Activated CD8-positive, alpha-beta memory T cell treated with anti-CD3 and anti-CD28 coated beads, Interleukin-2, amount 50 U/mL, for 4 hours (primary cell): Measurements from ENCODE around the gene MAPK4.

Source experiments
- DNase-seq: peaks from one replicate; pipeline ENCODE4 v3.0.0-alpha.2; 2020

Gene MAPK4

GRCh38 chr18:50654658-50655550 is 95.0 kb downstream of the MAPK4 start:
- DNase-seq = no peak

- DNase-seq = no peak
These were observed 96.5 kb downstream of the MAPK4 start for GRCh38 chr18:50656396-50656795.

GRCh38 chr18:50656841-50657470 is 97.1 kb downstream of the MAPK4 start:
- DNase-seq = no peak

- DNase-seq = no peak
These were observed 98.7 kb downstream of the MAPK4 start for GRCh38 chr18:50658601-50659000.

- DNase-seq = no peak
These were observed 99.5 kb downstream of the MAPK4 start for GRCh38 chr18:50659091-50660003.

- DNase-seq = no peak
These were observed 101.1 kb downstream of the MAPK4 start for GRCh38 chr18:50661013-50661412.

GRCh38 chr18:50662177-50662576 is 102.3 kb downstream of the MAPK4 start:
- no peak for DNase-seq

GRCh38 chr18:50662775-50663383 is 103.0 kb downstream of the MAPK4 start:
- DNase-seq = no peak

- DNase-seq = no peak
These were observed 103.9 kb downstream of the MAPK4 start for GRCh38 chr18:50663626-50664441.

- DNase-seq = no peak
These were observed 105.1 kb downstream of the MAPK4 start for GRCh38 chr18:50665015-50665414.

GRCh38 chr18:50665519-50665918 is 105.6 kb downstream of the MAPK4 start:
- no peak for DNase-seq

GRCh38 chr18:50666536-50666935 is 106.6 kb downstream of the MAPK4 start:
- DNase-seq = no peak

- DNase-seq = no peak
These were observed 111.5 kb downstream of the MAPK4 start for GRCh38 chr18:50671376-50671775.

- DNase-seq = no peak
These were observed 114.6 kb downstream of the MAPK4 start for GRCh38 chr18:50674307-50674980.

GRCh38 chr18:50675043-50675442 is 115.2 kb downstream of the MAPK4 start:
- no peak for DNase-seq

- no peak for DNase-seq
These were observed 118.8 kb downstream of the MAPK4 start for GRCh38 chr18:50678651-50679050.

GRCh38 chr18:50679056-50679455 is 119.2 kb downstream of the MAPK4 start:
- DNase-seq = no peak

GRCh38 chr18:50679656-50680055 is 119.8 kb downstream of the MAPK4 start:
- DNase-seq = no peak

GRCh38 chr18:50680966-50681365 is 121.1 kb downstream of the MAPK4 start:
- no peak for DNase-seq

GRCh38 chr18:50682852-50683251 is 123.0 kb downstream of the MAPK4 start:
- no peak for DNase-seq

GRCh38 chr18:50686409-50686808 is 126.5 kb downstream of the MAPK4 start:
- no peak for DNase-seq
